Measurements from ENCODE around the gene RGPD4.

DNA sequence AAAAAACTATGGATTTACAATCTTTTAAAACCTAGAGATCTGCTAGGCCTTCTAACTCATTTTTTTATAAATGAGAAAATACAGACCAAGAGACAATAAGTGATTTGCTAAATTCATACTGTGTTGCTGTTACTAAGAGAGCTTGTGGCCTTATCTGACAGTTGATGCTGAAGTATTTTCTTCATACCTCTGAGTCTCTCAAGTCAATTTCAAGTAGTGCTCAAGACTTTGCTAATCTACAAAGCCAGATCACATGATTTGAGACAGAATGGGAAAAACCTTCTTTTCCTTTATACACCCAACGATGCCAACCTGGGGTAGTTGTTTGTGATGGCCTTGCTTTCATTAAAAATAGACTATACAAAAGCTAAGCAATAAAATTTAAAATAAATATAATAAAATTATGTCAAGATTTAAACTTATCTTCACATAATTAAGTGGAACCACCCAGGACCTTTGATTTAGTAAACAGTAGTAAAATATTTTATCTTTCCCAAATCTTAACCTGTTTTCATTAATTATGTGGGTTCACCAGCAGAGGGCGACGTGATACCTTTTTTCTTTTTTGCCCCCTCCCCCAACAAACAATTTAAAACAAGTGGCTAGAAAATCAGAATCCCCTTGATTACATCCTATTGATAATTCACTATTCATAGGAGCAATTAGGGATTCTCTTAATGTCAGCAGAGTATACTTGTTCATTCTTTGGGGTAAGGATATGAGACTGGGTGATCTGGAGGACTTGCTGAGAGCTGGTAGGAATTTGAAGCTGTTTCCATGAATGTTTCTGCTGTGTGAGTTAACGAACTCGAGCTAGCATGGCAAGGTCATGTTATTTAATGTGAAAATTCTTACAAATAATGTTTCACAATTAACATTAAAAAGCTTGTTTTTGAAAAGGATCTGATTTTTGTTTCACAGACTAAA, 110.0 kb downstream of the RGPD4 start:
- TF ChIP-seq POLR2AphosphoS5 (IDR thresholded peaks at IDR 0.05) (no peak), TAF1 (IDR thresholded peaks at IDR 0.05; ENCODE audit: low read depth) (no peak)
- TF ChIP-seq, protein P1, sequence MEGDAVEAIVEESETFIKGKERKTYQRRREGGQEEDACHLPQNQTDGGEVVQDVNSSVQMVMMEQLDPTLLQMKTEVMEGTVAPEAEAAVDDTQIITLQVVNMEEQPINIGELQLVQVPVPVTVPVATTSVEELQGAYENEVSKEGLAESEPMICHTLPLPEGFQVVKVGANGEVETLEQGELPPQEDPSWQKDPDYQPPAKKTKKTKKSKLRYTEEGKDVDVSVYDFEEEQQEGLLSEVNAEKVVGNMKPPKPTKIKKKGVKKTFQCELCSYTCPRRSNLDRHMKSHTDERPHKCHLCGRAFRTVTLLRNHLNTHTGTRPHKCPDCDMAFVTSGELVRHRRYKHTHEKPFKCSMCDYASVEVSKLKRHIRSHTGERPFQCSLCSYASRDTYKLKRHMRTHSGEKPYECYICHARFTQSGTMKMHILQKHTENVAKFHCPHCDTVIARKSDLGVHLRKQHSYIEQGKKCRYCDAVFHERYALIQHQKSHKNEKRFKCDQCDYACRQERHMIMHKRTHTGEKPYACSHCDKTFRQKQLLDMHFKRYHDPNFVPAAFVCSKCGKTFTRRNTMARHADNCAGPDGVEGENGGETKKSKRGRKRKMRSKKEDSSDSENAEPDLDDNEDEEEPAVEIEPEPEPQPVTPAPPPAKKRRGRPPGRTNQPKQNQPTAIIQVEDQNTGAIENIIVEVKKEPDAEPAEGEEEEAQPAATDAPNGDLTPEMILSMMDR (IDR thresholded peaks at IDR 0.05; ENCODE audit: poor library complexity, severe bottlenecking) = peak; percentile 80
- TF ChIP-seq, protein P2, sequence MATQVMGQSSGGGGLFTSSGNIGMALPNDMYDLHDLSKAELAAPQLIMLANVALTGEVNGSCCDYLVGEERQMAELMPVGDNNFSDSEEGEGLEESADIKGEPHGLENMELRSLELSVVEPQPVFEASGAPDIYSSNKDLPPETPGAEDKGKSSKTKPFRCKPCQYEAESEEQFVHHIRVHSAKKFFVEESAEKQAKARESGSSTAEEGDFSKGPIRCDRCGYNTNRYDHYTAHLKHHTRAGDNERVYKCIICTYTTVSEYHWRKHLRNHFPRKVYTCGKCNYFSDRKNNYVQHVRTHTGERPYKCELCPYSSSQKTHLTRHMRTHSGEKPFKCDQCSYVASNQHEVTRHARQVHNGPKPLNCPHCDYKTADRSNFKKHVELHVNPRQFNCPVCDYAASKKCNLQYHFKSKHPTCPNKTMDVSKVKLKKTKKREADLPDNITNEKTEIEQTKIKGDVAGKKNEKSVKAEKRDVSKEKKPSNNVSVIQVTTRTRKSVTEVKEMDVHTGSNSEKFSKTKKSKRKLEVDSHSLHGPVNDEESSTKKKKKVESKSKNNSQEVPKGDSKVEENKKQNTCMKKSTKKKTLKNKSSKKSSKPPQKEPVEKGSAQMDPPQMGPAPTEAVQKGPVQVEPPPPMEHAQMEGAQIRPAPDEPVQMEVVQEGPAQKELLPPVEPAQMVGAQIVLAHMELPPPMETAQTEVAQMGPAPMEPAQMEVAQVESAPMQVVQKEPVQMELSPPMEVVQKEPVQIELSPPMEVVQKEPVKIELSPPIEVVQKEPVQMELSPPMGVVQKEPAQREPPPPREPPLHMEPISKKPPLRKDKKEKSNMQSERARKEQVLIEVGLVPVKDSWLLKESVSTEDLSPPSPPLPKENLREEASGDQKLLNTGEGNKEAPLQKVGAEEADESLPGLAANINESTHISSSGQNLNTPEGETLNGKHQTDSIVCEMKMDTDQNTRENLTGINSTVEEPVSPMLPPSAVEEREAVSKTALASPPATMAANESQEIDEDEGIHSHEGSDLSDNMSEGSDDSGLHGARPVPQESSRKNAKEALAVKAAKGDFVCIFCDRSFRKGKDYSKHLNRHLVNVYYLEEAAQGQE (IDR thresholded peaks at IDR 0.05; ENCODE audit: borderline replicate concordance) = no peak
